Prostate gland (tissue), 2 donors: ENCODE measurements around the gene PDS5A.

Source experiments
- CTCF ChIP-seq, 4 experiments: fragments of 200-600 bp in 2 of 4; fragments of 450-650 bp in 2 of 4; sonication (generic) in 2 of 4; IDR thresholded peaks; 1 replicate in 3 of 4; 2 replicates in 1 of 4; pipeline ENCODE4 v1.5.1; 2016 to 2019; ENCODE audit warnings: antibody characterized with exemption in 4 of 4, mild to moderate bottlenecking in 2 of 4, moderate library complexity in 2 of 4
- POLR2A ChIP-seq: fragments of 450-650 bp; IDR thresholded peaks from one replicate; pipeline ENCODE4 v1.6.1; 2016; ENCODE audit warnings: antibody characterized with exemption, mild to moderate bottlenecking
- POLR2AphosphoS5 ChIP-seq: sonication (generic); formaldehyde crosslinking; IDR thresholded peaks from one replicate; pipeline ENCODE4 v1.6.1; 2017; ENCODE audit warnings: antibody characterized with exemption

GRCh38 chr4:40003986-40004385 is 26.3 kb upstream of the PDS5A start:
- TF ChIP-seq CTCF (IDR thresholded peaks at IDR 0.05) (no peak), POLR2AphosphoS5 (no peak), POLR2A (no peak)
